ENCODE results near the gene INHBC.
"Not testable (repeated sequence)": the region's sequence is repeated elsewhere in the genome, so short reads cannot be mapped to it uniquely, and the experiment has no call there.

The INHBC gene

DNA sequence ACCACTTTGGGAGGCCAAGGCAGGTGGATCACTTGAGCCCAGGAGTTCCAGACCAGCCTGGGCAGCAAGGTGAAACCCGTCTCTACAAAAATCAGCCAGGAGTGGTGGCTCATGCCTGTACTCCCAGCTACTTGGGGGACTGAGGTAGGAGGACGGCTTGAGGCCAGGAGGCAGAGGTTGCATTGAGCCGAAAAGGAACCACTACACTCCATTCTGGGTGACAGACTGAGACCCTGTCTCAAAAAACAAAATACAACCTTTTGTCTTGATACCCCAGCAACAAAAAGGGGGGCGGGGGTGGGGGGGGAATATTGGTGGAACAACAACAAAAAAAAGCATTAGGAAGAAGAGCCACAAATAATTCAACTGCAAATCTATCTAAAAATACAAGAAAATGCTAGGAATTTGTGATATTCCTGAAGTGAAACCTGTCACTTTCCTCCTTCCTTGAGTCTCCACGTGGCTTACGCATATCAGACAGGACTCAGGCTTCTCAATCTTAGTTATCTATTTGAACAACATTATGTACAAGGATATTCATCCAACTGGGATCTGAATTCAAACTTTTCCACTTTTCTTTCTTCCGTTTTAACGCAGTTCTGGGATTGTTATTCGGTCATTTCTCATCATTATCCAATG, 5.0 kb upstream of the INHBC start:
- Histone ChIP-seq H3K36me3 (ENCODE audit: control insufficient read depth in 2 of 2, insufficient read depth in 2 of 2, low read length in 2 of 2) (peaks cover 0 to 2% of the 10 kb centered on the region in 2 donors), H3K4me1 (ENCODE audit: control insufficient read depth, insufficient read depth, low read length) (peaks cover 7% of the 10 kb centered on the region), H3K4me3 (ENCODE audit: low read length in 2 of 2) (peak overlapping the region; percentile 79 to 96), H3K9me3 (ENCODE audit: control insufficient read depth in 2 of 2, low read length in 2 of 2) (no peaks in the 10 kb centered on the region), H3K27me3 (ENCODE audit: control insufficient read depth in 1 of 2, insufficient read depth in 2 of 2, low read length in 2 of 2) (no peaks in the 10 kb centered on the region), H3K9ac (ENCODE audit: low read length in 2 of 2) (peak overlapping the region; percentile 81 to 99), H3K27ac (ENCODE audit: low read length) (peak overlapping the region; percentile 63)

GRCh38 chr12:57430112-57430930, 4.3 kb upstream of the INHBC start:
- H3K4me3 ChIP-seq (ENCODE audit: low read length in 2 of 2) = peak overlapping the region; percentile 79 to 96
- no peaks in the 10 kb centered on the region for H3K27me3 ChIP-seq (ENCODE audit: control insufficient read depth in 1 of 2, insufficient read depth in 2 of 2, low read length in 2 of 2)
- peaks cover 0 to 2% of the 10 kb centered on the region in 2 donors for H3K36me3 ChIP-seq (ENCODE audit: control insufficient read depth in 2 of 2, insufficient read depth in 2 of 2, low read length in 2 of 2)
- H3K27ac ChIP-seq (ENCODE audit: low read length) = peak overlapping the region; percentile 85
- peaks cover 7% of the 10 kb centered on the region for H3K4me1 ChIP-seq (ENCODE audit: control insufficient read depth, insufficient read depth, low read length)
- peak overlapping the region; percentile 81 to 99 for H3K9ac ChIP-seq (ENCODE audit: low read length in 2 of 2)
- no peaks in the 10 kb centered on the region for H3K9me3 ChIP-seq (ENCODE audit: control insufficient read depth in 2 of 2, low read length in 2 of 2)

GRCh38 chr12:57430931-57431566, 3.5 kb upstream of the INHBC start, which contains the start of gene R3HDM2:
TSS of gene R3HDM2 (minus strand) at chr12:57431043. CDS start at chr12:57310428, 120,615 bp downstream.
- Histone ChIP-seq H3K27ac (ENCODE audit: low read length) (peak within 1 kb of the TSS; percentile 85), H3K36me3 (ENCODE audit: control insufficient read depth in 2 of 2, insufficient read depth in 2 of 2, low read length in 2 of 2) (no peaks in the 10 kb centered on the region), H3K9me3 (ENCODE audit: control insufficient read depth in 2 of 2, low read length in 2 of 2) (no peaks in the 10 kb centered on the region), H3K27me3 (ENCODE audit: control insufficient read depth in 1 of 2, insufficient read depth in 2 of 2, low read length in 2 of 2) (no peaks in the 10 kb centered on the region), H3K9ac (ENCODE audit: low read length in 2 of 2) (peak within 1 kb of the TSS; percentile 81 to 99), H3K4me1 (ENCODE audit: control insufficient read depth, insufficient read depth, low read length) (peaks cover 7% of the 10 kb centered on the region), H3K4me3 (ENCODE audit: low read length in 2 of 2) (peak within 1 kb of the TSS; percentile 79 to 96)

DNA sequence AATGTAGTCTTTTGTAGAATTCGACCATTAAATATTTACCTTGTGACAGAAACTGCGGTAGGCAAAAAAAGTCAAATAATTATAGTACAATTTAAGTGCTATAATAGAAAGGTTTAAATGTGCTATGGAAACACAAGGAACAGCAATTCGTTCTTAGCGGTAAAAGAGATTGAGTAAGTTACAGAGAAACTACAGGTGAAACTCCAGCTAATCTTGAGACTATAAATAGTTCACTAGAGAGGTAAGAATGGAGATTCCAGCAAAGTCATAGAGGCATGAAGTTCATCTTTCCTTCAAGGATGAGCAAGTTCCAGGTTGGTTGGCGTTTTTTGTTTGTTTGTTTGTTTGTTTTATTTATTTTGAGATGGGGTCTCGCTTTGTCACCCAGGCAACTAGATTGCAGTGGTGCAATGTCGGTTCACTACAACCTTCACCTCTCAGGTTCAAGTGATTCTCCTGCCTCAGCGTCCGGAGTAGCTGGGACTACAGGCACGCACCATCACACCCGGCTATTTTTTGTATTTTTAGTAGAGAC, 2.9 kb upstream of the INHBC start:
- Histone ChIP-seq H3K4me3 (ENCODE audit: low read length in 2 of 2) (peak overlapping the region in 1 of 2 donors; percentile 79), H3K27me3 (ENCODE audit: control insufficient read depth in 1 of 2, insufficient read depth in 2 of 2, low read length in 2 of 2) (no peaks in the 10 kb centered on the region), H3K9me3 (ENCODE audit: control insufficient read depth in 2 of 2, low read length in 2 of 2) (no peaks in the 10 kb centered on the region), H3K4me1 (ENCODE audit: control insufficient read depth, insufficient read depth, low read length) (peaks cover 7% of the 10 kb centered on the region), H3K36me3 (ENCODE audit: control insufficient read depth in 2 of 2, insufficient read depth in 2 of 2, low read length in 2 of 2) (no peaks in the 10 kb centered on the region), H3K27ac (ENCODE audit: low read length) (peak overlapping the region; percentile 85), H3K9ac (ENCODE audit: low read length in 2 of 2) (peak overlapping the region in 1 of 2 donors; percentile 99)

DNA sequence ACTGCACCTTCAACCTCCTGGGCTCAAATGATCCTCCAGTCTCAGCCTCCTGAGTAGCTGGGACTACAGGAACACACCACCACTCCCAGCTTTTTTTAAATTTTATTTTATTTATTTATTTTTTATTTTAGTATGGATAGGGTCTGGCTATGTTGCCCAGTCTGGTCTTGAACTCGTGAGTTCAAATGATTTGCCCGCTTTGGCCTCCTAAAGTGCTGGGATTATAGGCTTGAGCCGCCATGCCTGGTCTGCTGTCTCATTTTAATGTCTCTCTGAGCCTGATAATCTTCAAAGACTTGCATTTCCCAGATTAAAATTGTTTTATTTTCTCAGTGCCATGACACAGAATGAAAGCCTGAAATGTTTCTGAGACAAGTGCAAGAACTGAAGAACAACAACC, 1.2 kb upstream of the INHBC start:
- Histone ChIP-seq H3K27ac (ENCODE audit: low read length) (no peak overlapping the region), H3K27me3 (ENCODE audit: control insufficient read depth in 1 of 2, insufficient read depth in 2 of 2, low read length in 2 of 2) (no peaks in the 10 kb centered on the region), H3K36me3 (ENCODE audit: control insufficient read depth in 2 of 2, insufficient read depth in 2 of 2, low read length in 2 of 2) (no peaks in the 10 kb centered on the region), H3K4me1 (ENCODE audit: control insufficient read depth, insufficient read depth, low read length) (peaks cover 7% of the 10 kb centered on the region), H3K9me3 (ENCODE audit: control insufficient read depth in 2 of 2, low read length in 2 of 2) (no peaks in the 10 kb centered on the region), H3K4me3 (ENCODE audit: low read length in 2 of 2) (no peak overlapping the region), H3K9ac (ENCODE audit: low read length in 2 of 2) (no peak overlapping the region)

DNA sequence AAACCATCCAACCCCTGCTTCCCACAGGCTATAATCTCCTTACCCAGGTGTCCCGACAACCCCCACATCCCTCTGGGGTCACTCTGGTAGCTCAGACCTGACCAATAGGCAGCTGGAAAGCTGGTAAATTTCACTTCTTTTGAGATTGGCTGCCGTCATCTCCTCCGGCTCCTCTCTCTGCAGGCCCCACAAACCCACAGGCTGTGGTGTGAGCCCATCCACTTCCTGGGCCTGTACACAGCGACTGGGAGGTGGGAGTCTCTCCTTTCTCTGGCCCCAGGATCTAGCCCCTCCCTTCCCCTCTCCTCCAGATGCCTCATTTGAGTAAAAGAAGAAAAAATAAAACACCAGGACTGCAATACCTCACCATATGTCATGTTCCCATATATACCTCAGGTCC, 709 bp downstream of the INHBC start:
- no peak overlapping the region for H3K27ac ChIP-seq (ENCODE audit: low read length)
- H3K9ac ChIP-seq (ENCODE audit: low read length in 2 of 2) = no peak overlapping the region
- H3K9me3 ChIP-seq (ENCODE audit: control insufficient read depth in 2 of 2, low read length in 2 of 2) = no peaks in the 10 kb centered on the region
- H3K36me3 ChIP-seq (ENCODE audit: control insufficient read depth in 2 of 2, insufficient read depth in 2 of 2, low read length in 2 of 2) = no peaks in the 10 kb centered on the region
- H3K27me3 ChIP-seq (ENCODE audit: control insufficient read depth in 1 of 2, insufficient read depth in 2 of 2, low read length in 2 of 2) = no peaks in the 10 kb centered on the region
- no peaks in the 10 kb centered on the region for H3K4me1 ChIP-seq (ENCODE audit: control insufficient read depth, insufficient read depth, low read length)
- H3K4me3 ChIP-seq (ENCODE audit: low read length in 2 of 2) = no peak overlapping the region

GRCh38 chr12:57438400-57438799, 3.8 kb downstream of the INHBC start:
- no peak overlapping the region for H3K27ac ChIP-seq (ENCODE audit: low read length)
- H3K9ac ChIP-seq (ENCODE audit: low read length in 2 of 2) = no peak overlapping the region
- H3K4me3 ChIP-seq (ENCODE audit: low read length in 2 of 2) = no peak overlapping the region
- H3K27me3 ChIP-seq (ENCODE audit: control insufficient read depth in 1 of 2, insufficient read depth in 2 of 2, low read length in 2 of 2) = no peaks in the 10 kb centered on the region
- H3K4me1 ChIP-seq (ENCODE audit: control insufficient read depth, insufficient read depth, low read length) = no peaks in the 10 kb centered on the region
- H3K36me3 ChIP-seq (ENCODE audit: control insufficient read depth in 2 of 2, insufficient read depth in 2 of 2, low read length in 2 of 2) = no peaks in the 10 kb centered on the region
- no peaks in the 10 kb centered on the region for H3K9me3 ChIP-seq (ENCODE audit: control insufficient read depth in 2 of 2, low read length in 2 of 2)

- Histone ChIP-seq H3K4me1 (ENCODE audit: control insufficient read depth, insufficient read depth, low read length) (no peaks in the 10 kb centered on the region), H3K4me3 (ENCODE audit: low read length in 2 of 2) (no peak overlapping the region), H3K9ac (ENCODE audit: low read length in 2 of 2) (no peak overlapping the region), H3K36me3 (ENCODE audit: control insufficient read depth in 2 of 2, insufficient read depth in 2 of 2, low read length in 2 of 2) (no peaks in the 10 kb centered on the region), H3K27me3 (ENCODE audit: control insufficient read depth in 1 of 2, insufficient read depth in 2 of 2, low read length in 2 of 2) (no peaks in the 10 kb centered on the region), H3K9me3 (ENCODE audit: control insufficient read depth in 2 of 2, low read length in 2 of 2) (no peaks in the 10 kb centered on the region), H3K27ac (ENCODE audit: low read length) (no peak overlapping the region)
Measured at GRCh38 chr12:57439762-57440266, 5.2 kb downstream of the INHBC start.

DNA sequence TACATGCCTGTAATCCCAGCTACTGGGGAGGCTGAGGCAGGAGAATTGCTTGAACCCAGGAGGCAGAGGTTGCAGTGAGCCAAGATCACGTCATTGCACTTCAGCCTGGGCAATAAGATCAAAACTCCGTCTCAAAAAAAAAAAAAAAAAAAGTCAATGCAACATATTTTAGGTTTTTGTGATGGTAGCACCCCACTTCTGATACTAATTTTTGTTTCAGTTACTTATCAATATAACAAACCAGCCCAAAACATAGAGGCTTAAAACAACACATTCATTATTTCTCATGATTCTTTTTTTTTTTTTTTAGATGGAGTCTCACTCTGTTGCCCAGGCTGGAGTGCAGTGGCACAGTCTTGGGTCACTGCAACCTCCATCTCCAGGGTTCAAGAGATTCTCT, 6.8 kb downstream of the INHBC start:
- not testable (repeated sequence) for H3K36me3 ChIP-seq (ENCODE audit: control insufficient read depth in 2 of 2, insufficient read depth in 2 of 2, low read length in 2 of 2); H3K4me1 ChIP-seq (ENCODE audit: control insufficient read depth, insufficient read depth, low read length); H3K27ac ChIP-seq (ENCODE audit: low read length); H3K9me3 ChIP-seq (ENCODE audit: control insufficient read depth in 2 of 2, low read length in 2 of 2); H3K9ac ChIP-seq (ENCODE audit: low read length in 2 of 2); H3K27me3 ChIP-seq (ENCODE audit: control insufficient read depth in 1 of 2, insufficient read depth in 2 of 2, low read length in 2 of 2); H3K4me3 ChIP-seq (ENCODE audit: low read length in 2 of 2)

DNA sequence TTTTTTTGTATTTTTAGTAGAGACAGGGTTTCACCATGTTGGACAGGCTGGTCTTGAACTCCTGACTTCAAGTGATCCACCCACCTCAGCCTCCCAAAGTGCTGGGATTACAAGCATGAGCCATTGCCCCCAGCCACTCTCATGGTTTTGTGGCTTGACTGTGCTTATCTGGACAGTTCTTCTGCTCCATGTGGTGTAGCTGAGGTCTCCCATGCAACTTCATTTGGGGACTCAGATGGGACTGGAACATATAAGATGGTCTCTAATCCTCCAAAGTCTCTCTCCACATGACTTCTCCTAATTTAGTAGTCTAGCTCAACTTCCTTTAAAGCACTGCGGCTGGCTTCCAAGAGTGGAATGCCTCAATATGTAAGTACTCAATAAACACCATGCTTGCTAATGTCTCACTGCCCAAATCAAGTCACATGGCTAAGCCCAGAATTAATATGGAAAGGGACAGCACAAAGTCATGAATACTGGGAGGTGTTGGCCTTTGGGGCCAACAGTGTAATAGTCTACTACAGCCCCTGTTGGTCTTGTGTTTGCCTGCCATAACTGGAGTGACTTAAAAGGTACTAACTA, 7.4 kb downstream of the INHBC start:
- Histone ChIP-seq H3K4me1 (ENCODE audit: control insufficient read depth, insufficient read depth, low read length) (no peaks in the 10 kb centered on the region), H3K9me3 (ENCODE audit: control insufficient read depth in 2 of 2, low read length in 2 of 2) (no peaks in the 10 kb centered on the region), H3K27me3 (ENCODE audit: control insufficient read depth in 1 of 2, insufficient read depth in 2 of 2, low read length in 2 of 2) (no peaks in the 10 kb centered on the region), H3K27ac (ENCODE audit: low read length) (no peak overlapping the region), H3K36me3 (ENCODE audit: control insufficient read depth in 2 of 2, insufficient read depth in 2 of 2, low read length in 2 of 2) (no peaks in the 10 kb centered on the region), H3K9ac (ENCODE audit: low read length in 2 of 2) (no peak overlapping the region), H3K4me3 (ENCODE audit: low read length in 2 of 2) (no peak overlapping the region)

Measured in stomach smooth muscle (tissue), 2 donors.